ENCODE data around the gene IGFBP6.

DNA sequence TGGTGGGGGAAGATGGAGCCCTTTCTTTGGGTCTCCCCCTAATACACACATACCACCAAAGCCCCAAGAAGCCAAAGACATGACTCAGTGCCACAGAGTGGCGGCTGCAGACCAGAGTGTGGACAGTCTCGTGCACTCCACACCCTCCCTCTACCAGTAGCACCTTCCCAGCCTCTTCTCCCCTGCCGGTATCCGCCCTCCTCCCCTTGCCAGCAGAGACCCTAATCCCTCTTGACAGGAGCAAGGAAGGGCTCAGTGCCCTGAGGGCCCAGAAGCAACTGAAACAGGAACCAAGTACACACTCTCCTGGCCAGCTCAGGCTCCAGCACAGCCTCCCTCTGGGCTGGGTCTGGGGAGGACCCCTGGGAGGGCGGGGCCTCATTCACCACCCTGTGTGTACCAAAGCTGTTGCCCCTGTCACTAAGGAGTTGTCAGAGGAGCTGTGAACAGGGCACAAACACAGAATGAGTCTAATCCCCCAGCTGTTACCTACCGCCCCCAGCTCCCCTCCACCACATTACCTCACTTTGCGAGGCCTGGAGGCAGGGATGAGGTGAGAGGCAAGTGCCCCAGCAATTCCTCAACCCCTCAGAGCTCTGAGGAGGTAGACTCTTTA is 26.5 kb upstream of the IGFBP6 start:
- TF ChIP-seq CTCF (IDR thresholded peaks at IDR 0.05): no peak
- no peak for TF ChIP-seq POLR2AphosphoS5 (IDR thresholded peaks at IDR 0.05)
- no peak for TF ChIP-seq POLR2A (IDR thresholded peaks at IDR 0.05)

Measured in prostate gland (tissue), 2 donors.